H9 (cell line): Measurements from ENCODE around the gene WIPF1. TPM values are rescaled to one million over a fixed set of nuclear protein-coding genes. Genes with fewer than 3 reads are reported as not detected.

ENCODE experiments used
- DNase-seq: peaks from one replicate; pipeline ENCODE4 v3.0.0-alpha.2; 2017
- H2AFZ ChIP-seq: one replicate; pipeline ENCODE4 v1.6.1; 2013; ENCODE audit warnings: mild to moderate bottlenecking, low read length, control low read depth, moderate library complexity
- H2AK5ac ChIP-seq: 2 replicates; pipeline ENCODE4 v1.6.1; 2013; ENCODE audit warnings: low read length, control low read depth, mixed read lengths; ENCODE audit not compliant: insufficient read length
- H2BK120ac ChIP-seq: one replicate; pipeline ENCODE4 v1.6.1; 2013; ENCODE audit warnings: low read depth, mild to moderate bottlenecking, low read length, control low read depth, inconsistent platforms; ENCODE audit not compliant: poor library complexity, severe bottlenecking
- H2BK12ac ChIP-seq: 2 replicates; pipeline ENCODE4 v1.6.1; 2013; ENCODE audit warnings: low read length, control low read depth, mixed read lengths, low read depth; ENCODE audit not compliant: insufficient read length
- H2BK15ac ChIP-seq: 2 replicates; pipeline ENCODE4 v1.6.1; 2013; ENCODE audit warnings: low read depth, low read length, control low read depth
- H2BK20ac ChIP-seq: one replicate; pipeline ENCODE4 v1.6.1; 2013; ENCODE audit warnings: low read depth, mild to moderate bottlenecking, low read length, control low read depth, inconsistent platforms; ENCODE audit not compliant: poor library complexity, severe bottlenecking
- H2BK5ac ChIP-seq: 2 replicates; pipeline ENCODE4 v1.6.1; 2013; ENCODE audit warnings: low read length, control low read depth, mixed read lengths; ENCODE audit not compliant: insufficient read length
- H3K14ac ChIP-seq: 2 replicates; pipeline ENCODE4 v1.6.1; 2013; ENCODE audit warnings: low read length, control low read depth; ENCODE audit not compliant: insufficient read depth
- H3K18ac ChIP-seq: 2 replicates; pipeline ENCODE4 v1.6.1; 2013; ENCODE audit warnings: low read depth, mild to moderate bottlenecking, mixed read lengths, low read length, control low read depth; ENCODE audit not compliant: insufficient read length
- H3K23ac ChIP-seq: 2 replicates; pipeline ENCODE4 v1.6.1; 2013; ENCODE audit warnings: low read length, control low read depth, mixed read lengths, low read depth; ENCODE audit not compliant: insufficient read length
- H3K23me2 ChIP-seq: 2 replicates; pipeline ENCODE4 v1.6.1; 2013; ENCODE audit warnings: low read depth, mild to moderate bottlenecking, mixed read lengths, low read length, control low read depth; ENCODE audit not compliant: insufficient read length, poor library complexity, severe bottlenecking
- H3K27ac ChIP-seq: 2 replicates; pipeline ENCODE4 v1.5.1; 2013; ENCODE audit warnings: low read length, control low read depth, mixed read lengths, low read depth; ENCODE audit not compliant: insufficient read length
- H3K27me3 ChIP-seq: 2 replicates; pipeline ENCODE4 v1.6.1; 2013; ENCODE audit warnings: low read length, control low read depth, inconsistent platforms; ENCODE audit not compliant: insufficient read depth
- H3K4ac ChIP-seq: 2 replicates; pipeline ENCODE4 v1.6.1; 2013; ENCODE audit warnings: low read depth, mild to moderate bottlenecking, control low read depth, inconsistent platforms, low read length, moderate library complexity
- H3K4me1 ChIP-seq: 2 replicates; pipeline ENCODE4 v1.6.1; 2013; ENCODE audit warnings: low read length, control low read depth, inconsistent platforms; ENCODE audit not compliant: insufficient read depth
- H3K4me2 ChIP-seq: 2 replicates; pipeline ENCODE4 v1.6.1; 2013; ENCODE audit warnings: low read length, control low read depth, mixed read lengths; ENCODE audit not compliant: insufficient read length, insufficient read depth
- H3K56ac ChIP-seq: 2 replicates; pipeline ENCODE4 v1.6.1; 2013; ENCODE audit warnings: low read depth, mild to moderate bottlenecking, mixed read lengths, low read length, control low read depth; ENCODE audit not compliant: insufficient read length
- H3K79me1 ChIP-seq: 2 replicates; pipeline ENCODE4 v1.6.1; 2013; ENCODE audit warnings: low read depth, mild to moderate bottlenecking, moderate library complexity, low read length, control low read depth, inconsistent platforms; ENCODE audit not compliant: insufficient read depth, poor library complexity, severe bottlenecking
- H3K79me2 ChIP-seq: 2 replicates; pipeline ENCODE4 v1.6.1; 2013; ENCODE audit warnings: low read length, control low read depth, inconsistent platforms; ENCODE audit not compliant: insufficient read depth
- H3K9ac ChIP-seq: 2 replicates; pipeline ENCODE4 v1.6.1; 2013; ENCODE audit warnings: low read length, control low read depth, mixed read lengths; ENCODE audit not compliant: insufficient read length; ENCODE audit errors: extremely low read depth
- H3K9me3 ChIP-seq: one replicate; pipeline ENCODE4 v1.6.1; 2013; ENCODE audit warnings: low read depth, low read length, inconsistent platforms; ENCODE audit not compliant: control insufficient read depth
- H3T11ph ChIP-seq: one replicate; pipeline ENCODE4 v1.6.1; 2013; ENCODE audit warnings: mild to moderate bottlenecking, low read length, control low read depth, inconsistent platforms
- H4K20me1 ChIP-seq: one replicate; pipeline ENCODE4 v1.6.1; 2013; ENCODE audit not compliant: control insufficient read depth, insufficient read length, insufficient read depth
- H4K5ac ChIP-seq: 2 replicates; pipeline ENCODE4 v1.6.1; 2013; ENCODE audit warnings: low read depth, mild to moderate bottlenecking, mixed read lengths, low read length, control low read depth; ENCODE audit not compliant: insufficient read length
- H4K8ac ChIP-seq: replicated peaks from 2 replicates; pipeline ENCODE4 v1.6.1; 2013; ENCODE audit warnings: low read length, control low read depth, mixed read lengths, low read depth; ENCODE audit not compliant: insufficient read length
- H4K91ac ChIP-seq: 2 replicates; pipeline ENCODE4 v1.6.1; 2013; ENCODE audit warnings: low read depth, mild to moderate bottlenecking, moderate library complexity, mixed read lengths, low read length, control low read depth; ENCODE audit not compliant: insufficient read length
- H3K27ac Mint-ChIP-seq, 3 experiments: 2 replicates in 2 of 3; 3 replicates in 1 of 3; pipeline ENCODE4 v1.8.0; 2020 to 2021; ENCODE audit warnings: mixed read lengths in 3 of 3, mild to moderate bottlenecking in 1 of 3, moderate library complexity in 1 of 3
- H3K27me3 Mint-ChIP-seq: 2 replicates; pipeline ENCODE4 v1.8.0; 2021; ENCODE audit warnings: low read depth, mild to moderate bottlenecking, moderate library complexity, mixed read lengths
- H3K36me3 Mint-ChIP-seq, 3 experiments: 2 replicates in 2 of 3; 3 replicates in 1 of 3; pipeline ENCODE4 v1.8.0; 2020 to 2021; ENCODE audit warnings: low read depth in 3 of 3, mixed read lengths in 3 of 3; ENCODE audit not compliant: insufficient read depth in 1 of 3
- H3K4me1 Mint-ChIP-seq, 2 experiments: 2 replicates each; pipeline ENCODE4 v1.8.0; 2020; ENCODE audit warnings: mixed read lengths in 2 of 2
- H3K4me3 Mint-ChIP-seq, 2 experiments: 2 replicates in 1 of 2; 3 replicates in 1 of 2; pipeline ENCODE4 v1.8.0; 2020 to 2021; ENCODE audit warnings: mild to moderate bottlenecking in 2 of 2, mixed read lengths in 2 of 2, moderate library complexity in 1 of 2
- H3K9me3 Mint-ChIP-seq, 2 experiments: 2 replicates in 1 of 2; 3 replicates in 1 of 2; pipeline ENCODE4 v1.8.0; 2020; ENCODE audit warnings: mild to moderate bottlenecking in 2 of 2, mixed read lengths in 2 of 2, moderate library complexity in 1 of 2
- WGBS: extraction: QIAGEN DNeasy Blood & Tissue Kit; methylation state at CpG from one replicate; pipeline ENCODE4 v1.1.7; 2013; ENCODE audit warnings: missing lambda C conversion rate, low lambda C conversion rate, mixed read lengths; ENCODE audit not compliant: insufficient read length; ENCODE audit errors: extremely low coverage; 5-methylcytosine and 5-hydroxymethylcytosine counted together
- total RNA-seq: library from RNA; stranded (reverse); gene quantifications from 2 replicates; pipeline ENCODE4 v1.2.1, GENCODE V29; 2021
- TF ChIP-seq, protein P1 (sequence below): fragments of 200-600 bp; sonication (generic); conservative IDR thresholded peaks from 3 replicates; pipeline ENCODE4 v1.8.0; 2021; ENCODE audit warnings: antibody characterized with exemption, mild to moderate bottlenecking

WIPF1 gene
- total RNA-seq, 1 experiment from 2014 or later, result 5.1 TPM

DNA sequence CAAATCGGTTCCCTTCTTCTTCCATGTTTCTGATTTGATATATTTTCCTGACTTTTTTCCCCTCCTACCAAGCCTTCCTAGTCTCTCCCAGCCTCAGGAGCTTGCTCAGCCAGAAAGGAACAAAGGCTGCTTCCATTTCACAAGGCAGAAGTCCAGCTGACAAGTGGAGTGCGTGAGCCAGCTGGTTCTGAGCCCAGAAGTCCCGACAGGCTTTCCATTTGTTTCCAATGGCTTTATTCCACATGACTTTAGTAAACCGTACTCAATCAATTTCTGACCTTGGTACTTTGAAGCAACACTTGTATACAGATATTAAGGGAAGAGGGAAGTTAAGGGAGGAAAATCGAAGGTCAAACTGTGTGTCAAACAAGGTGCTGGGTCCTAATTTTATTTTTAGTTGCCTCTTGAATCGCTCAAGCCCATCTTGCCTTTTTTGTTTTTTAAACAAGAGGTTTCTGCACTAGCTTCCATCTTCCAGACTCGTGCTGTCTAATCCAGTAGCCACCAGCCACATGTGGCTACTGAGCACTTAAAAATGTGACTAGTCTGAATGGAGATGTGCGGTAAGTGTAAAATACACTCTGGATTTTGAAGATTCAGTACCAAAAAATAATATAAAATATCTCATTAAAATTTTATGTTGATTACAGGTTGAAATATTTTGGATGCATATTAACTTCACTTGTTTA, 36.2 kb downstream of the WIPF1 start:
- no peak overlapping the region for H3K14ac ChIP-seq
- H2BK120ac ChIP-seq, result no peak overlapping the region
- H4K91ac ChIP-seq, result no peak overlapping the region
- no peak overlapping the region for H2AFZ ChIP-seq
- H3K27ac ChIP-seq, result no peak overlapping the region
- no peaks in the 10 kb centered on the region for H3K79me1 ChIP-seq
- Mint-ChIP-seq H3K4me1 (peaks cover 2 to 10% of the 10 kb centered on the region in 2 experiments), H3K27me3 (no peaks in the 10 kb centered on the region), H3K27ac (no peak overlapping the region; a peak in 1 of 7 replicates), H3K4me3 (no peak overlapping the region), H3K9me3 (no peaks in the 10 kb centered on the region), H3K36me3 (no peaks in the 10 kb centered on the region)
- no peaks in the 10 kb centered on the region for H3K79me2 ChIP-seq
- TF ChIP-seq, protein P1, sequence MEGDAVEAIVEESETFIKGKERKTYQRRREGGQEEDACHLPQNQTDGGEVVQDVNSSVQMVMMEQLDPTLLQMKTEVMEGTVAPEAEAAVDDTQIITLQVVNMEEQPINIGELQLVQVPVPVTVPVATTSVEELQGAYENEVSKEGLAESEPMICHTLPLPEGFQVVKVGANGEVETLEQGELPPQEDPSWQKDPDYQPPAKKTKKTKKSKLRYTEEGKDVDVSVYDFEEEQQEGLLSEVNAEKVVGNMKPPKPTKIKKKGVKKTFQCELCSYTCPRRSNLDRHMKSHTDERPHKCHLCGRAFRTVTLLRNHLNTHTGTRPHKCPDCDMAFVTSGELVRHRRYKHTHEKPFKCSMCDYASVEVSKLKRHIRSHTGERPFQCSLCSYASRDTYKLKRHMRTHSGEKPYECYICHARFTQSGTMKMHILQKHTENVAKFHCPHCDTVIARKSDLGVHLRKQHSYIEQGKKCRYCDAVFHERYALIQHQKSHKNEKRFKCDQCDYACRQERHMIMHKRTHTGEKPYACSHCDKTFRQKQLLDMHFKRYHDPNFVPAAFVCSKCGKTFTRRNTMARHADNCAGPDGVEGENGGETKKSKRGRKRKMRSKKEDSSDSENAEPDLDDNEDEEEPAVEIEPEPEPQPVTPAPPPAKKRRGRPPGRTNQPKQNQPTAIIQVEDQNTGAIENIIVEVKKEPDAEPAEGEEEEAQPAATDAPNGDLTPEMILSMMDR, result no peak
- no peak overlapping the region for H3K18ac ChIP-seq
- DNase-seq, result no peak
- H3K23me2 ChIP-seq, result no peaks in the 10 kb centered on the region
- H3K23ac ChIP-seq, result no peak overlapping the region
- H3K4me1 ChIP-seq, result no peaks in the 10 kb centered on the region; the same call in 1 of the 2 replicates
- no peak overlapping the region for H3K4me2 ChIP-seq
- H4K20me1 ChIP-seq, result no peaks in the 10 kb centered on the region
- no peak overlapping the region for H2AK5ac ChIP-seq
- no peak overlapping the region for H3K9ac ChIP-seq
- no peak overlapping the region for H2BK15ac ChIP-seq
- no peak overlapping the region for H2BK5ac ChIP-seq
- no peaks in the 10 kb centered on the region for H3K27me3 ChIP-seq
- H2BK20ac ChIP-seq, result no peak overlapping the region
- H3K56ac ChIP-seq, result no peak overlapping the region
- H3T11ph ChIP-seq, result no peak overlapping the region
- H3K4ac ChIP-seq, result no peak overlapping the region
- H2BK12ac ChIP-seq, result no peak overlapping the region
- H3K9me3 ChIP-seq, result no peaks in the 10 kb centered on the region
- no peak overlapping the region for H4K8ac ChIP-seq
- WGBS, result no CpG with 5 or more reads among the region's 8 CpGs
- no peak overlapping the region for H4K5ac ChIP-seq
